Measurements from ENCODE around the gene NEK8. TPM values are rescaled to one million over a fixed set of nuclear protein-coding genes. Genes with fewer than 3 reads are reported as not detected.

Gene NEK8
- total RNA-seq, 2 experiments from 2014 or later = 3.6 to 3.9 TPM

DNA sequence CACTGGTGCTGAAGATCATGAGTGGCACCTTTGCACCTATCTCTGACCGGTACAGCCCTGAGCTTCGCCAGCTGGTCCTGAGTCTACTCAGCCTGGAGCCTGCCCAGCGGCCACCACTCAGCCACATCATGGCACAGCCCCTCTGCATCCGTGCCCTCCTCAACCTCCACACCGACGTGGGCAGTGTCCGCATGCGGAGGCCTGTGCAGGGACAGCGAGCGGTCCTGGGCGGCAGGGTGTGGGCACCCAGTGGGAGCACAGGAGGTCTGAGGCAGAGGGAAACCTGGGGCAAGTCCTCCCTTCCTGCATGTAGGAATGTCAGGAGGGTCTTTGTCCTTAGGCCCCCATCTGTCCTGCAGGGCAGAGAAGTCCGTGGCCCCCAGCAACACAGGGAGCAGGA, 8.7 kb downstream of the NEK8 start:
- Mint-ChIP-seq H3K9me3 (peaks cover 3% of the 10 kb centered on the region), H3K27me3 (no peaks in the 10 kb centered on the region), H3K27ac (no peak overlapping the region), H3K4me3 (no peak overlapping the region), H3K4me1 (ENCODE audit: low read depth) (peaks cover 42% of the 10 kb centered on the region), H3K36me3 (ENCODE audit: low read depth) (peaks cover 19% of the 10 kb centered on the region)
- DNase-seq (no peak), ATAC-seq (no peak)
- TF ChIP-seq, protein P1, sequence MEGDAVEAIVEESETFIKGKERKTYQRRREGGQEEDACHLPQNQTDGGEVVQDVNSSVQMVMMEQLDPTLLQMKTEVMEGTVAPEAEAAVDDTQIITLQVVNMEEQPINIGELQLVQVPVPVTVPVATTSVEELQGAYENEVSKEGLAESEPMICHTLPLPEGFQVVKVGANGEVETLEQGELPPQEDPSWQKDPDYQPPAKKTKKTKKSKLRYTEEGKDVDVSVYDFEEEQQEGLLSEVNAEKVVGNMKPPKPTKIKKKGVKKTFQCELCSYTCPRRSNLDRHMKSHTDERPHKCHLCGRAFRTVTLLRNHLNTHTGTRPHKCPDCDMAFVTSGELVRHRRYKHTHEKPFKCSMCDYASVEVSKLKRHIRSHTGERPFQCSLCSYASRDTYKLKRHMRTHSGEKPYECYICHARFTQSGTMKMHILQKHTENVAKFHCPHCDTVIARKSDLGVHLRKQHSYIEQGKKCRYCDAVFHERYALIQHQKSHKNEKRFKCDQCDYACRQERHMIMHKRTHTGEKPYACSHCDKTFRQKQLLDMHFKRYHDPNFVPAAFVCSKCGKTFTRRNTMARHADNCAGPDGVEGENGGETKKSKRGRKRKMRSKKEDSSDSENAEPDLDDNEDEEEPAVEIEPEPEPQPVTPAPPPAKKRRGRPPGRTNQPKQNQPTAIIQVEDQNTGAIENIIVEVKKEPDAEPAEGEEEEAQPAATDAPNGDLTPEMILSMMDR (IDR thresholded peaks at IDR 0.05) = no peak
- ChIA-PET POLR2A (interaction anchor here (0.5 to 20.7 kb wide), 3 partner anchors 13 to 1877 kb away, joined by 3 to 480 read pairs (median 4); partner anchors contain the start of genes NEK8, RPL23A and TLCD1), CTCF (no interaction called here)
- intact Hi-C loops (cut with micrococcal nuclease) = no loop called here

DNA sequence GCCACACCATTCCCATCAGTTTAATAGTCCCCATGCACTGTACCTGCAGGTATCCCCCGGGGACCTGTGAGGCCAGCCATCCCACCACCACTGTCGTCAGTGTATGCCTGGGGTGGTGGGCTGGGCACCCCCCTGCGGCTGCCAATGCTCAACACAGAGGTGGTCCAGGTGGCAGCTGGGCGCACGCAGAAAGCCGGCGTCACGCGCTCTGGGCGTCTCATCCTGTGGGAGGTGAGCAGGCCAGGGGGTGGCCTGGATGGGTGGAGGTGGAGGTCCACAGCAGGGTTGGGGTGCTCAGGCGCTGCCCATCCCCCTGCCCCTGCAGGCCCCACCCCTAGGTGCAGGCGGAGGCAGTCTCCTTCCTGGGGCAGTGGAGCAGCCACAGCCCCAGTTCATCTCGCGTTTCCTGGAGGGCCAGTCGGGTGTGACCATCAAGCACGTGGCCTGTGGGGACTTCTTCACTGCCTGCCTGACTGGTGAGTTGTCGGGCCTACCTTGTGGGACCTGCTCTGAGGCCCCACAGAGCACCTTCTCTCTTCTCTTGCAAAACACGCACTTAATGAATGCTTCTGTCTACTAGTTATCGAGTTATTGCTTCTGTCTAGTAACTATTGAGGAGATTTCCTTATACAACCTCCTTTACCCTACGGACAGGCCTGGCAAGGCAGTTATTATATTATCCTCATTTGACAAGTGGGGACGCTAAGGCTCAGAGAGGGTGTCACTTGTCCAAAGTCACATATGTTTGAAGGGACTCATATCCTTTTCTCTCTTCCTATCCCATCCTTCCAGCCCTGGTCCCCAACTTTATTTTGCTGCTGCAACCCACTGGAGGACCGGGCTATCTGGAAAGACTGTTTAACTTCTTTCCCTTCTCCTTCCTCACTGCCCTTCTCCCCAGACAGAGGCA, 9.4 kb downstream of the NEK8 start:
- Mint-ChIP-seq H3K36me3 (ENCODE audit: low read depth) (peaks cover 19% of the 10 kb centered on the region), H3K27me3 (no peaks in the 10 kb centered on the region), H3K27ac (peak overlapping the region; percentile 80), H3K4me3 (peak overlapping the region; percentile 44), H3K9me3 (peaks cover 3% of the 10 kb centered on the region), H3K4me1 (ENCODE audit: low read depth) (peaks cover 42% of the 10 kb centered on the region)
- DNase-seq (no peak), ATAC-seq (peak; percentile 18)
- intact Hi-C loops (cut with micrococcal nuclease) = no loop called here
- CTCF ChIA-PET = interaction anchor here (1.1 to 17.1 kb wide), 3 partner anchors 11 to 26 kb away, joined by 4 to 609 read pairs (median 17); partner anchors contain the start of genes NEK8 and TLCD1
- TF ChIP-seq, protein P1 (IDR thresholded peaks at IDR 0.05) = no peak
- POLR2A ChIA-PET = interaction anchor here (0.5 to 20.7 kb wide), 4 partner anchors 11 to 1877 kb away, joined by 3 to 480 read pairs (median 6); partner anchors contain the start of genes NEK8, PROCA1, RPL23A and TLCD1

DNA sequence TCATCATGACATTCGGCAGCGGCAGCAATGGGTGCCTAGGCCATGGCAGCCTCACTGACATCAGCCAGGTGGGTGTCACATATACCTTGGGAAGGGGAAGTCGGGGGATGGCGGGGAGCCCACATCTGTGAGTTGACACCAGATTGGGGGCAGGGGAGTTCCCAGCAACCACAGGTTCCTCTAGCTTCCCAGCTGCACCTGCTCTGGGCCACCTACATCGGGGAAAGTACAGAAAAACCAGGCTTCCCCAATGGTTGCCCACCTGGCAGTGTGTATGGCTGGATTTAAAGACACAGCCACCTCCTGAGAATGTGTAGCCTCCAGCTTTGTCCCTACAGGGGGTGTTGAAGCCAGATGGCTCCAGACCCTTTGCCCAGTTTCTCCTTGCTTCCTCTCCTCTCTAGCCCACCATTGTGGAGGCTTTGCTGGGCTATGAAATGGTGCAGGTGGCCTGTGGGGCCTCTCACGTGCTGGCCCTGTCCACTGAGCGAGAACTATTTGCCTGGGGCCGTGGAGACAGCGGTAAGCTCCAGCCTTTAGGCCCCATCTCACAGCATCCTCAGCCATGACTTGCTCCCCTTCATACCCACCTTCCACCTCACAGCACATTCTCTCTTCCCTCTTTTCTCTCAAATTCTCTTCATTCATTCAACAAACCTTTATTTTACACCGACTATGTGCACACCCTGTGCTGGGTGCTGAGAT, 10.2 kb downstream of the NEK8 start:
- Mint-ChIP-seq H3K27ac (peak overlapping the region; percentile 80), H3K36me3 (ENCODE audit: low read depth) (peaks cover 19% of the 10 kb centered on the region), H3K4me3 (peak overlapping the region; percentile 45), H3K9me3 (peaks cover 3% of the 10 kb centered on the region), H3K27me3 (no peaks in the 10 kb centered on the region), H3K4me1 (ENCODE audit: low read depth) (peaks cover 42% of the 10 kb centered on the region)
- CTCF ChIA-PET = interaction anchor here (1.1 to 17.1 kb wide), 3 partner anchors 11 to 25 kb away, joined by 4 to 609 read pairs (median 17); partner anchors contain the start of genes NEK8 and TLCD1
- ATAC-seq (peak; percentile 59), DNase-seq (peak; percentile 87)
- POLR2A ChIA-PET = interaction anchor here (0.9 to 20.7 kb wide), 4 partner anchors 10 to 27 kb away, joined by 3 to 480 read pairs (median 6); partner anchors contain the start of genes NEK8, PROCA1, RPL23A and TLCD1
- intact Hi-C loops (cut with micrococcal nuclease) = no loop called here
- TF ChIP-seq, protein P1 (IDR thresholded peaks at IDR 0.05) = no peak

DNA sequence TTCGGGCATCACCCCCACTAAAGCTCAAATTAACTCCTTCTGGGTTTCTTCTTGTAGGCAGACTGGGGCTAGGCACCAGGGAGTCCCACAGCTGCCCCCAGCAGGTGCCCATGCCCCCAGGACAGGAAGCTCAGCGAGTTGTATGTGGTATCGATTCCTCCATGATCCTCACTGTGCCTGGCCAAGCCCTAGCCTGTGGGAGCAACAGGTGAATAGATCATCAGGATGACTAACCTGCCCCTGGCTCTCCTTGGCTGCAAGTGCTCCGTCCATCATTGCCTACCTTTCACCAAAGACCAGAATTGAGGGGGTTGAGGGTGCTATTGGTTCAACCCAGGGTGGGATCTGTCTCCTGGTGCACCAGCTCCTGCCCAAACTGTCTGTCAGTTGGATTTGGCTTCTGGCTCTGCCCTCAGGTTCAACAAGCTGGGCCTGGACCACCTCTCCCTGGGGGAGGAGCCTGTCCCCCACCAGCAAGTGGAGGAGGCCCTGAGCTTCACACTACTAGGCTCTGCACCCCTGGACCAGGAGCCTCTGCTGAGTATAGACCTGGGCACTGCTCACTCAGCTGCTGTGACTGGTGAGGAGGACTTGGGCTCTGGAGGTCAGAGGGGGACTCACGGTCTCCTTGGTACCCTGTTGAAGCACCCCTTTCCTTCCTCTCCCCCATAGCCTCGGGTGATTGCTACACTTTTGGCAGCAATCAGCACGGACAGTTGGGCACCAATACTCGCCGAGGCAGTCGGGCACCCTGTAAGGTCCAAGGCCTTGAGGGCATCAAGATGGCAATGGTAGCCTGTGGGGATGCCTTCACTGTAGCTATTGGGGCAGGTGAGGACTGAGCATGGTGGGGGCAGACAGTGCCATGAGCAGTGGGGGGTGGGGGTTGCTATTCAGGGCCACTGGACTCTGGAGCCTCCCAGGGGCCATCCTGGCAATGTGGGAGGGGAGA, 12.1 kb downstream of the NEK8 start:
- H3K27ac Mint-ChIP-seq = no peak overlapping the region
- TF ChIP-seq, protein P1 (IDR thresholded peaks at IDR 0.05) = no peak
- peaks cover 33% of the 10 kb centered on the region for H3K4me1 Mint-ChIP-seq (ENCODE audit: low read depth)
- ATAC-seq (no peak), DNase-seq (no peak)
- no peak overlapping the region for H3K4me3 Mint-ChIP-seq
- peaks cover 3% of the 10 kb centered on the region for H3K9me3 Mint-ChIP-seq
- ChIA-PET CTCF (interaction anchor here (1.3 to 17.1 kb wide), 4 partner anchors 9 to 23 kb away, joined by 3 to 609 read pairs (median 11); partner anchors contain the start of genes NEK8 and TLCD1), POLR2A (interaction anchor here (1.0 to 20.7 kb wide), 2 partner anchors 12 to 16 kb away, joined by 4 to 480 read pairs; partner anchors contain the start of genes NEK8, RPL23A and TLCD1)
- intact Hi-C loops (cut with micrococcal nuclease) = no loop called here
- peaks cover 31% of the 10 kb centered on the region for H3K36me3 Mint-ChIP-seq (ENCODE audit: low read depth)
- no peaks in the 10 kb centered on the region for H3K27me3 Mint-ChIP-seq
